SU-DHL-6 (cell line): ENCODE results near the gene DPEP2.

Experiments
- EZH2phosphoT487 ChIP-seq: fragments of 200-600 bp; sonication (generic), shearing (Covaris generic); conservative IDR thresholded peaks from 2 replicates; pipeline ENCODE4 v1.6.1; 2018; ENCODE audit warnings: mild to moderate bottlenecking, antibody characterized with exemption, low read length, moderate library complexity, mixed read lengths
- TF ChIP-seq, protein P1 (sequence below): fragments of 200-600 bp; sonication (generic); IDR thresholded peaks from one replicate; pipeline ENCODE4 v1.5.1; 2017; ENCODE audit warnings: antibody characterized with exemption, mild to moderate bottlenecking, low read length, moderate library complexity; ENCODE audit not compliant: insufficient read depth, poor library complexity, severe bottlenecking

GRCh38 chr16:67999985-68000384 is 701 bp upstream of the DPEP2 start:
- TF ChIP-seq, protein P1, sequence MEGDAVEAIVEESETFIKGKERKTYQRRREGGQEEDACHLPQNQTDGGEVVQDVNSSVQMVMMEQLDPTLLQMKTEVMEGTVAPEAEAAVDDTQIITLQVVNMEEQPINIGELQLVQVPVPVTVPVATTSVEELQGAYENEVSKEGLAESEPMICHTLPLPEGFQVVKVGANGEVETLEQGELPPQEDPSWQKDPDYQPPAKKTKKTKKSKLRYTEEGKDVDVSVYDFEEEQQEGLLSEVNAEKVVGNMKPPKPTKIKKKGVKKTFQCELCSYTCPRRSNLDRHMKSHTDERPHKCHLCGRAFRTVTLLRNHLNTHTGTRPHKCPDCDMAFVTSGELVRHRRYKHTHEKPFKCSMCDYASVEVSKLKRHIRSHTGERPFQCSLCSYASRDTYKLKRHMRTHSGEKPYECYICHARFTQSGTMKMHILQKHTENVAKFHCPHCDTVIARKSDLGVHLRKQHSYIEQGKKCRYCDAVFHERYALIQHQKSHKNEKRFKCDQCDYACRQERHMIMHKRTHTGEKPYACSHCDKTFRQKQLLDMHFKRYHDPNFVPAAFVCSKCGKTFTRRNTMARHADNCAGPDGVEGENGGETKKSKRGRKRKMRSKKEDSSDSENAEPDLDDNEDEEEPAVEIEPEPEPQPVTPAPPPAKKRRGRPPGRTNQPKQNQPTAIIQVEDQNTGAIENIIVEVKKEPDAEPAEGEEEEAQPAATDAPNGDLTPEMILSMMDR, result no peak
- TF ChIP-seq EZH2phosphoT487, result no peak
